HuH-7.5 (cell line): ENCODE data around the gene ABHD1.
"Not testable (repeated sequence)": the region's sequence is repeated elsewhere in the genome, so short reads cannot be mapped to it uniquely, and the experiment has no call there.

Source experiments
- DNase-seq: peaks from one replicate; pipeline ENCODE4 v3.0.0; 2011; ENCODE audit warnings: low spot score

ABHD1 gene

GRCh38 chr2:27170581-27171337 is 47.1 kb downstream of the ABHD1 start:
- DNase-seq = no peak

DNA sequence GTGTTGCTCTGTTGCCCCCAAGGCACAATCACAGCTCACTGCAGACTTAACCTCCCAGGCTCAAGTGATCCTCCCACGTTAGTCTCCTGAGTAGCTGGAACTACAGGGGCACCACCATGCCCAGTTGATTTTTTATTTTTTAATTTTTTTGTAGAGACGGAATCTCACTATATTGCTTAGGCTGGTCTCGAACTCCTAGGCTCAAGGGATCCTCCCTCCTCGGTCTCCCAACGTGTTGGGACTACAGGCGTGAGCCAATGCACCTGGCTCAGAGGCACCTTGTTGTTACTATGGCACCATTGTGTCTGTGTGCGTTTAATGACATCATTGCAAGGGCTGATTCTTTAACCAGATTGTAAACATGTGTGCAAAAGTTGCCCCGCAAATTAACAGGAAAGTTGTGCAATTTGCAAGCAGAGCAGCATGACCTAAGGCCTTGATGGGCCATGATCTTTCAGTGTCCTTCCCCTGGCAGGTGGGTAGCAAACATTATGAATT is 47.8 kb downstream of the ABHD1 start:
- DNase-seq = peak; percentile 40

DNA sequence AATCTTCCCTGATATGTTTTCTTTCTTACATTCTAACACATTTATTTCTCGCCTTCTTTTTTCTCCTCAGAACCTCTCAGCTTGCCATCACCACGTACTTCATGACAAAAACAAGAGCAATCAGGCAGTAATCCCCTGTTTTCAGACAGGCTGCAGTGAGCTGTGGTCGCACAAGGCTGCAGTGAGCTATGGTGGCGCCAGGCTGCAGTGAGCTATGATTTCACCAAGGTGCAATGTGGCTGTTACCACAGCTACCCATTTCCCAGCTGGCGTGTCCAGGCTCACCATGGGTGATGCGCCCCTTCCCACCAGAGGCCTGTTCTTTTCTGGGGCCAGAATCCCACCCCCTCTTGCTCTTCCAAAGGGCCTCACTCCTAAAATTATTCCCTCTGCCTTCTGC is 51.0 kb downstream of the ABHD1 start:
- DNase-seq = no peak

GRCh38 chr2:27175330-27175729 is 51.7 kb downstream of the ABHD1 start:
- DNase-seq = no peak

DNA sequence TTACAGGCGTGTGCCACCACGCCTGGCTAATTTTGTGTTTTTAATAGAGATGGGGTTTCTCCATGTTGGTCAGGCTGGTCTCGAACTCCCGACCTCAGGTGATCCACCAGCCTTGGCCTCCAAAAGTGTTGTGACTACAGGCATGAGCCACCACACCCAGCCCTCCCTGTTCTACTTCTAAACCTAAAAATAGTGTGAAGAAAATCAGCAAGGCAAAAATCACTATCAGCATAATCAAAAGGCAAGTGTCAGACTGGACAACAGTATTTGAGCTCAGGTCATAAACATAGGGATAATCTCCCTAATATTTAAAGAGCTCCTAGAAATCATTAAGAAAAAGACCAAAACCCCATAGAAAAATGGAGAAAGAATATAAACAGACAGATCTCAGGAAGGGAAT is 52.2 kb downstream of the ABHD1 start:
- not testable (repeated sequence) for DNase-seq

- DNase-seq = no peak
Measured at GRCh38 chr2:27177441-27178351, 54.1 kb downstream of the ABHD1 start.

DNA sequence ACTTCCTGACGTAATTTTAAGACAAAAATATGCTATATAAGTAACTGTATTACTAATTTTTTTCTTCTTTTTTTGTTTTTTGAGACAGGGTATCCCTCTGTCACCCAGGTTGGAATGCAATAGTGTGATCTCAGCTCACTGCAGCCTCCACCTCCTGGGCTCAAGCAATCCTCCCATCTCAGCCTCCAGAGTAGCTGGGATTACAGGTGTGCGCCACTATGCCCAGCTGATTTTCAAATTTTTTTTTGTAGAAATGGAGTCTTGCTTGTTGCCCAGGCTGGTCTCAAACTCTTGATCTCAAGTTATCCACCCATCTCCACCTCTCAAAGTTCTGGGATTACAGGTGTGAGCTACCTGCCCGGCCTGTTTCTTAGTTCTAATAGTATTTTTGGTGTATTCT is 54.9 kb downstream of the ABHD1 start:
- no peak for DNase-seq

DNA sequence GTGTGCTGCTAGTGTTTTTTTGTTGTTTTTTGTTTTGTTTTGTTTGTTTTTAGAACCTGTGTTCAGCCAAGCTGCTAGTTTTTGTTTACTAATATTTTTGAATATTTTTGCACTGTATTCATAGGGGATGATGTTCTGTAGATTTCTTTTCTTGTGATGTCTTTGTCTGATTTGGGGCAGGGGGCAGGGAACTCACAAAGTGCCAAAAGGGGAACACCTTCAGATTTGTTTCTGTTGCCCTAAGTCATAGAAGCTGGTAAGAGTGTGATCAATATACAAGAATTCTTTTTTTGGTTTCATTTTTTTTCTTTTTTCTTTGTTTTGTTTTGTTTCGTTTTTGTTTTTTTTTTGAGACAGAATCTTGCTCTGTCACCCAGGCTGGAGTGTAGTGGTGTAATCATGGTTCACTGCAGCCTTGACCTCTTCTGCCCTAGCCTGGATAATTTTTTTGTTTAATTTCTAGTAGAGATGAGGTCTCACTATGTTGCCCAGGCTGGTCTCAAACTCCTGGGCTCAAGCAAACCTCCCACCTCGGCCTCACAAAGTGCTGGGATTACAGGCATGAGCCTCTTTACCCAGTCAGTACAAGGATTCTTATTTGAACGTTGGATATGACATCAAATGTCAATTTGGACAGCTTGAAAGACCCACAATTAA is 55.9 kb downstream of the ABHD1 start:
- DNase-seq = no peak
